Neural crest cell (in vitro differentiated cells): ENCODE measurements around the gene KRT15. TPM values are rescaled to one million over a fixed set of nuclear protein-coding genes. Genes with fewer than 3 reads are reported as not detected.

ENCODE experiments used
- DNase-seq: peaks from one replicate; pipeline ENCODE4 v3.0.0; 2021; ENCODE audit warnings: low read depth, mixed read lengths, low spot score
- H3K27ac Mint-ChIP-seq: one replicate; pipeline ENCODE4 v1.8.0; 2021; ENCODE audit warnings: mild to moderate bottlenecking, mixed read lengths; ENCODE audit not compliant: unreplicated experiment
- H3K27me3 Mint-ChIP-seq: 2 replicates; pipeline ENCODE4 v1.8.0; 2021; ENCODE audit warnings: low read depth, mild to moderate bottlenecking, mixed read lengths
- H3K36me3 Mint-ChIP-seq: 2 replicates; pipeline ENCODE4 v1.8.0; 2021; ENCODE audit warnings: low read depth, mild to moderate bottlenecking, mixed read lengths
- H3K4me1 Mint-ChIP-seq: 2 replicates; pipeline ENCODE4 v1.8.0; 2021; ENCODE audit warnings: mixed read lengths
- H3K4me3 Mint-ChIP-seq: one replicate; pipeline ENCODE4 v1.8.0; 2021; ENCODE audit warnings: mild to moderate bottlenecking, mixed read lengths
- H3K9me3 Mint-ChIP-seq: 2 replicates; pipeline ENCODE4 v1.8.0; 2021; ENCODE audit warnings: mixed read lengths
- total RNA-seq: library from RNA; stranded (reverse); gene quantifications from 2 replicates; pipeline ENCODE4 v1.2.1, GENCODE V29; 2021
- TF ChIP-seq, protein P1 (sequence below): fragments of 200-600 bp; sonication (generic); conservative IDR thresholded peaks from 2 replicates; pipeline ENCODE4 v1.5.0; 2021; ENCODE audit warnings: antibody characterized with exemption, mild to moderate bottlenecking

KRT15 gene
- total RNA-seq, 1 donor from 2014 or later: not detected

GRCh38 chr17:41559548-41559947 lies 40.9 kb upstream of the KRT15 start:
- Mint-ChIP-seq H3K27ac (no peak overlapping the region), H3K4me1 (no peaks in the 10 kb centered on the region), H3K4me3 (no peak overlapping the region), H3K27me3 (peaks cover 30% of the 10 kb centered on the region), H3K9me3 (no peaks in the 10 kb centered on the region), H3K36me3 (no peaks in the 10 kb centered on the region)
- TF ChIP-seq, protein P1, sequence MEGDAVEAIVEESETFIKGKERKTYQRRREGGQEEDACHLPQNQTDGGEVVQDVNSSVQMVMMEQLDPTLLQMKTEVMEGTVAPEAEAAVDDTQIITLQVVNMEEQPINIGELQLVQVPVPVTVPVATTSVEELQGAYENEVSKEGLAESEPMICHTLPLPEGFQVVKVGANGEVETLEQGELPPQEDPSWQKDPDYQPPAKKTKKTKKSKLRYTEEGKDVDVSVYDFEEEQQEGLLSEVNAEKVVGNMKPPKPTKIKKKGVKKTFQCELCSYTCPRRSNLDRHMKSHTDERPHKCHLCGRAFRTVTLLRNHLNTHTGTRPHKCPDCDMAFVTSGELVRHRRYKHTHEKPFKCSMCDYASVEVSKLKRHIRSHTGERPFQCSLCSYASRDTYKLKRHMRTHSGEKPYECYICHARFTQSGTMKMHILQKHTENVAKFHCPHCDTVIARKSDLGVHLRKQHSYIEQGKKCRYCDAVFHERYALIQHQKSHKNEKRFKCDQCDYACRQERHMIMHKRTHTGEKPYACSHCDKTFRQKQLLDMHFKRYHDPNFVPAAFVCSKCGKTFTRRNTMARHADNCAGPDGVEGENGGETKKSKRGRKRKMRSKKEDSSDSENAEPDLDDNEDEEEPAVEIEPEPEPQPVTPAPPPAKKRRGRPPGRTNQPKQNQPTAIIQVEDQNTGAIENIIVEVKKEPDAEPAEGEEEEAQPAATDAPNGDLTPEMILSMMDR: no peak
- DNase-seq: no peak

GRCh38 chr17:41556931-41557330 lies 38.2 kb upstream of the KRT15 start:
- TF ChIP-seq, protein P1: no peak
- Mint-ChIP-seq H3K27ac (no peak overlapping the region), H3K9me3 (no peaks in the 10 kb centered on the region), H3K4me3 (no peak overlapping the region), H3K27me3 (peaks cover 20% of the 10 kb centered on the region), H3K36me3 (no peaks in the 10 kb centered on the region), H3K4me1 (no peaks in the 10 kb centered on the region)
- no peak for DNase-seq

- no peak for DNase-seq
- H3K27ac Mint-ChIP-seq: no peak overlapping the region
Observed at GRCh38 chr17:41556306-41556705, 37.6 kb upstream of the KRT15 start.

DNA sequence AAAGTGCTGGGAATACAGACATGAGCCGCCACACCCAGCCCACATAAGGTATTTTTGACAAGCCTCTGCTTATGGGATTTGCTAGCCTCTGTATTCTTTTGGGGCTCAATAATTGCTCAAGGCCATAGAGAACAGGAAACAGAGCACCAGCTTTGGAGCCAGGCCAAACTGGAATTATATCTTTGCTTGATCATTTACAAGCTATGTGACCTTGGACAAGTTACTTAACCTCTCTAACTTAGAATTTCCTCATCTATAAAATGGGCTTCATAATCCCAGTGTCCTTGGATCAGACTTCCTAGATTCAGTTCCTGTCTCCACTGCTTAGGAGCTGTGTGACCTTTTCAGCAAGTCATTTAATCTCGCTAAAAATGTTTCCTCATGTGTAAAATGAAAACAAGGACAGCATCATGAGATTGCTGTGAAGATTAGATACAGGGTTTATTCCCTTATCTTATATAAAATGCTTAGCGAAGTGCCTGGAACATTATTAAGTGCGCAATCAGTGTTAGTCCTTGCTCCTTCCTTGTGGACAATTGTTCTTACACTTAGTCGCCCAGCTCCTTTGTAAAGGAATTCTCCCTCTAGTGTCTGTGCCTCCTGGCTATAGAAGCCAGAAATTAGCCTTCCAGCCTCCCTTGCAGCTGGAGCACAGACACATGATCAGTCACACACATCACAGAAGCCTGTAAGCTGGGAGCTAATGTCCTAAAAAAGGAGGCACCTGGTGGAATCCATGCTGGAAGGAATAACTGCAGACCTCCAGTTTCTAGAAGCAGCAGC lies 36.6 kb upstream of the KRT15 start:
- no peak overlapping the region for H3K27ac Mint-ChIP-seq
- no peak for DNase-seq
- H3K9me3 Mint-ChIP-seq: no peaks in the 10 kb centered on the region
- no peak overlapping the region for H3K4me3 Mint-ChIP-seq
- TF ChIP-seq, protein P1: no peak
- H3K4me1 Mint-ChIP-seq: no peaks in the 10 kb centered on the region
- peaks cover 14% of the 10 kb centered on the region for H3K27me3 Mint-ChIP-seq
- no peaks in the 10 kb centered on the region for H3K36me3 Mint-ChIP-seq

More at GRCh38 chr17:41556306-41556705, 37.6 kb upstream of the KRT15 start:
- Mint-ChIP-seq H3K9me3 (no peaks in the 10 kb centered on the region), H3K4me3 (no peak overlapping the region), H3K4me1 (no peaks in the 10 kb centered on the region), H3K36me3 (no peaks in the 10 kb centered on the region), H3K27me3 (peaks cover 16% of the 10 kb centered on the region)
- TF ChIP-seq, protein P1: no peak

DNA sequence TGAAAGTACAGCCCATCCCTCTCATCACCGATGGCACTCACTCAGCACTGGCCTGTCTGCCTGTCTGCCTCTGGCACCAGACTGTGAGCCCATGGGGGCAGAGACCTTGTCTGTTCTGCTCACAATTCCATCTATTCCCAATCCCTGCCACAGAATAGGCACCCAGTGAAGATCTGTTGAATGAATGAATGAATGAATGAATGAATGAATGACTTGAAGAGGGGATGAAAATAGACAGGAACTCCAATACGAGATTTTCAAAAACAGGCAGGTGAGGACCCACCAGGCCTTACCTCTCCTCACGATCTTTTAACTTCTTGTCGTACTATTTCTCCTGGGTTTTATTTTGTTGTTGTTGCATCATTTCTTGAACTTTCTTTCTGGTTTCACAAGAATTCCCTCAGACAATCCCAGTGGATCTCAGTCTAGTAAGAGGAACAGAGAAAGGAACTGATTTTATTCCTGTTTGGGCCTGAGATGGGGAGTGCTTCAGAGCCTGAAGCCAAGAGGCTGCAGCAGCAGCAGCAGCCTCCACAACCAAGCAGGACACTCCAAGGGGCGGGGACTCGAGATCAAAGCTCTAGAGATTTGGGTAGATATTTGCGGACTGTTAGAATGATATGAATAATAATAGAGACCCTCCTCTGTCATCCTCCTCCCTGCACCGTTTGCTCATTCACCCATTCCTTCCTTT lies 35.4 kb upstream of the KRT15 start:
- Mint-ChIP-seq H3K36me3 (no peaks in the 10 kb centered on the region), H3K27ac (no peak overlapping the region), H3K27me3 (peaks cover 14% of the 10 kb centered on the region), H3K4me1 (peaks cover 10% of the 10 kb centered on the region), H3K9me3 (no peaks in the 10 kb centered on the region), H3K4me3 (no peak overlapping the region)
- no peak for DNase-seq
- TF ChIP-seq, protein P1: no peak
